Activated CD8-positive, alpha-beta memory T cell treated with anti-CD3 and anti-CD28 coated beads for 48 hours (primary cell): ENCODE data around the gene KIDINS220.
"Not testable (repeated sequence)": the region's sequence is repeated elsewhere in the genome, so short reads cannot be mapped to it uniquely, and the experiment has no call there.

Experiments
- DNase-seq, 3 experiments: peaks; one replicate each; pipeline ENCODE4 v3.0.0-alpha.2; 2020; ENCODE audit warnings: low read depth in 2 of 3, low spot score in 2 of 3

The KIDINS220 gene

GRCh38 chr2:8754106-8754776 is 83.2 kb downstream of the KIDINS220 start:
- no peak for DNase-seq

- no peak for DNase-seq
Measured at GRCh38 chr2:8753609-8754008, 83.8 kb downstream of the KIDINS220 start.

GRCh38 chr2:8752385-8752784 is 85.0 kb downstream of the KIDINS220 start:
- DNase-seq: no peak

- DNase-seq: no peak
Measured at GRCh38 chr2:8750221-8750620, 87.2 kb downstream of the KIDINS220 start.

- DNase-seq: no peak
Measured at GRCh38 chr2:8743261-8743660, 94.2 kb downstream of the KIDINS220 start.

GRCh38 chr2:8740136-8740535 is 97.3 kb downstream of the KIDINS220 start:
- no peak for DNase-seq

- DNase-seq: no peak
Measured at GRCh38 chr2:8737571-8738175, 99.7 kb downstream of the KIDINS220 start.

GRCh38 chr2:8732601-8733000 is 104.8 kb downstream of the KIDINS220 start:
- no peak for DNase-seq

- no peak for DNase-seq
Measured at GRCh38 chr2:8729939-8730338, 107.5 kb downstream of the KIDINS220 start.

GRCh38 chr2:8729101-8729500 is 108.3 kb downstream of the KIDINS220 start:
- not testable (repeated sequence) for DNase-seq

GRCh38 chr2:8728305-8729015 is 109.0 kb downstream of the KIDINS220 start:
- DNase-seq: no peak

GRCh38 chr2:8725838-8726237 is 111.6 kb downstream of the KIDINS220 start:
- no peak for DNase-seq

- DNase-seq: no peak
Measured at GRCh38 chr2:8722986-8723385, 114.4 kb downstream of the KIDINS220 start.

GRCh38 chr2:8721410-8721809 is 116.0 kb downstream of the KIDINS220 start:
- no peak for DNase-seq

- no peak for DNase-seq
Measured at GRCh38 chr2:8720741-8721140, 116.7 kb downstream of the KIDINS220 start.

- DNase-seq: no peak
Measured at GRCh38 chr2:8719528-8719927, 117.9 kb downstream of the KIDINS220 start.

GRCh38 chr2:8714971-8715370 is 122.4 kb downstream of the KIDINS220 start:
- DNase-seq: no peak

GRCh38 chr2:8714283-8714682 is 123.1 kb downstream of the KIDINS220 start:
- DNase-seq: no peak

GRCh38 chr2:8710951-8711350 is 126.5 kb downstream of the KIDINS220 start:
- DNase-seq: no peak

GRCh38 chr2:8709611-8710010 is 127.8 kb downstream of the KIDINS220 start:
- no peak for DNase-seq

- DNase-seq: no peak
Measured at GRCh38 chr2:8704906-8705305, 132.5 kb downstream of the KIDINS220 start.

- DNase-seq: no peak
Measured at GRCh38 chr2:8701681-8702379, 135.6 kb downstream of the KIDINS220 start.
